ENCODE measurements around the gene MYL1.

- no peak for TF ChIP-seq POLR2AphosphoS5 (IDR thresholded peaks at IDR 0.05)
- TF ChIP-seq CTCF (IDR thresholded peaks at IDR 0.05), result no peak
- no peak for TF ChIP-seq POLR2A (IDR thresholded peaks at IDR 0.05)
- TF ChIP-seq EP300 (IDR thresholded peaks at IDR 0.05), result no peak
Measured at GRCh38 chr2:210309548-210310233, 5.3 kb downstream of the MYL1 start.

All from stomach (tissue), 4 donors.